ENCODE results near the gene KIFAP3.

DNA sequence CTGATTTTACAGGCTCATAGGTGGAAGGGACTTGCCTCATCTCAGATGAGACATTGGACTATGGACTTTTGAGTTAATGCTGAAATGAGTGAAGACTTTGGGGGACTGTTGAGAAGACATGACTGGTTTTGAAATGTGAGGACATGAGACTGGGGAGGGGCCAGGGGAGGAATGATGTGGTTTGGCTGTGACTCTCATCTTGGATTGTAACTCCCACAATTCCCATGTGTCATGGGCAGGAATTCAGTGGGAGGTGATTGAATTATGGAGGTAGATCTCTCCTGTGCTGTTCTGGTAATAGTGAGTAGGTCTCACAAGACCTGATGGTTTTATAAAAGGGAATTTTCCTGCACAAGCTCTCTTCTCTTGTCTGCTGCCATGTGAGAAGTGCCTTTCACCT is 201.6 kb downstream of the KIFAP3 start:
- TF ChIP-seq, protein P1, sequence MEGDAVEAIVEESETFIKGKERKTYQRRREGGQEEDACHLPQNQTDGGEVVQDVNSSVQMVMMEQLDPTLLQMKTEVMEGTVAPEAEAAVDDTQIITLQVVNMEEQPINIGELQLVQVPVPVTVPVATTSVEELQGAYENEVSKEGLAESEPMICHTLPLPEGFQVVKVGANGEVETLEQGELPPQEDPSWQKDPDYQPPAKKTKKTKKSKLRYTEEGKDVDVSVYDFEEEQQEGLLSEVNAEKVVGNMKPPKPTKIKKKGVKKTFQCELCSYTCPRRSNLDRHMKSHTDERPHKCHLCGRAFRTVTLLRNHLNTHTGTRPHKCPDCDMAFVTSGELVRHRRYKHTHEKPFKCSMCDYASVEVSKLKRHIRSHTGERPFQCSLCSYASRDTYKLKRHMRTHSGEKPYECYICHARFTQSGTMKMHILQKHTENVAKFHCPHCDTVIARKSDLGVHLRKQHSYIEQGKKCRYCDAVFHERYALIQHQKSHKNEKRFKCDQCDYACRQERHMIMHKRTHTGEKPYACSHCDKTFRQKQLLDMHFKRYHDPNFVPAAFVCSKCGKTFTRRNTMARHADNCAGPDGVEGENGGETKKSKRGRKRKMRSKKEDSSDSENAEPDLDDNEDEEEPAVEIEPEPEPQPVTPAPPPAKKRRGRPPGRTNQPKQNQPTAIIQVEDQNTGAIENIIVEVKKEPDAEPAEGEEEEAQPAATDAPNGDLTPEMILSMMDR (IDR thresholded peaks at IDR 0.05), result no peak
- TF ChIP-seq POLR2A (IDR thresholded peaks at IDR 0.05), result no peak
- no peak for TF ChIP-seq EP300 (IDR thresholded peaks at IDR 0.05)

Measured in tibial nerve (tissue), 4 donors.